Airway epithelial cell (primary cell): ENCODE measurements around the gene BDH2. TPM values are rescaled to one million over a fixed set of nuclear protein-coding genes. Genes with fewer than 3 reads are reported as not detected.

Experiments used
- total RNA-seq: library from RNA; depleted of rRNA; stranded (reverse); fragments of >200 nt; gene quantifications from 2 replicates; pipeline ENCODE4 v1.2.3, GENCODE V29; 2015

The BDH2 gene
- total RNA-seq: 15.1 and 24.0 TPM in 2 replicates

GRCh38 chr4:103099691-103100392, at the start of gene BDH2:
Gene BDH2 (minus strand): TSS chr4:103099834. CDS start chr4:103096254, 3,580 bp downstream.

GRCh38 chr4:103076747-103077347, 22.8 kb downstream of the BDH2 start, which contains the start of gene SLC9B2:
Gene SLC9B2 (minus strand): TSS chr4:103076761. CDS start chr4:103067550, 9,211 bp downstream.

Other genes starting within 250 kb of the BDH2 start
- 20.6 and 20.8 TPM in 2 replicates for gene CISD2, start 230.8 kb downstream of the BDH2 start, total RNA-seq
- not detected in 2 replicates for gene SLC9B1, start 80.1 kb downstream of the BDH2 start, total RNA-seq
- 7.7 and 13.2 TPM in 2 replicates for gene SLC9B2, start 23.1 kb downstream of the BDH2 start, total RNA-seq
- 11.1 and 12.5 TPM in 2 replicates for gene CENPE, start 98.5 kb upstream of the BDH2 start, total RNA-seq